ENCODE data around the gene ATG9B. TPM values are rescaled to one million over a fixed set of nuclear protein-coding genes. Genes with fewer than 3 reads are reported as not detected.
"Not testable (repeated sequence)": the region's sequence is repeated elsewhere in the genome, so short reads cannot be mapped to it uniquely, and the experiment has no call there.

ATG9B gene
- total and polyA plus RNA-seq, 9 of the 15 experiments (the other 6 are each of a cell fraction or from before 2014, with no cell fraction given): 0.29 to 8.0 (median 2.1) TPM

DNA sequence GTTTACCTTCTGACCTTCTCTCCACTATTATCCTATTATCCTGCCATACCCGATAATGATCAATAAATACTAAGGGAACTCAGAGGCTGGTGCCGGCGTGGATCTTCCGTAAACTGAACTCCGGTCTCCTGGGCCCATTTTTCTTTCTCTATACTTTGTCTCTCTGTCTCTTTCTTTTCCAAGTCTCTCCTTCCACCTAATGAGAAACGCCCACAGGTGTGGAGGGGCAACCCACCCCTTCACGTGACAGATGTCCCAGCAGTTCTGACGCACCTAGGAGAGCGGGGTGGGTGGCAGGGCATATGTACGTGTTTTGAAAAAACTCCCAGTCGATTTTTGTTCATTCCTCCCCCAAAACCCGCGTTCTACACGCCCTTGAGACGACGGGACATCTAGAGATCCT lies 3.4 kb upstream of the ATG9B start:
- peak overlapping the region; percentile 6 to 51; a peak in 3 of 4 replicates for H3K9ac ChIP-seq (ENCODE audit: insufficient read depth in 1 of 2, low read depth in 2 of 2, low read length in 2 of 2)
- in situ Hi-C loops (cut with MboI); H3K9me3 ChIP-seq (replicated peaks; ENCODE audit: control insufficient read depth, insufficient read depth, low read depth, low read length); H4K20me1 ChIP-seq (replicated peaks; ENCODE audit: control insufficient read depth, insufficient read depth, low read length); H3K27me3 ChIP-seq (ENCODE audit: control insufficient read depth in 2 of 2, insufficient read depth in 2 of 2, low read length in 2 of 2); H3K9me1 ChIP-seq (ENCODE audit: control insufficient read depth, insufficient read depth, low read length); FAIRE-seq; ATAC-seq; DNase-seq (ENCODE audit: extremely low read depth in 1 of 4, low spot score in 3 of 4): not testable (repeated sequence)
- peaks cover 24% of the 10 kb centered on the region; the same call in 2 of the 3 replicates for H3K36me3 ChIP-seq (ENCODE audit: control insufficient read depth, insufficient read depth, low read length)
- H3K79me2 ChIP-seq (ENCODE audit: control insufficient read depth, insufficient read depth, low read length): peaks cover 28% of the 10 kb centered on the region
- CTCF ChIA-PET (ENCODE audit: low intra/inter-chr PET ratio): interaction anchor here (0.6 to 2.4 kb wide), 6 partner anchors 29 to 129 kb away, joined by 3 to 33 read pairs (median 6); partner anchors contain the start of genes CDK5 and SLC4A2
- H3K4me2 ChIP-seq (ENCODE audit: insufficient read depth, low read length): peak overlapping the region; percentile 81
- POLR2A ChIA-PET: interaction anchor here (0.6 to 14.3 kb wide), 14 partner anchors 9 to 224 kb away, joined by 3 to 146 read pairs (median 4); partner anchors contain the start of genes AGAP3 and FASTK
- H3K27ac ChIP-seq (ENCODE audit: extremely low read depth, low read depth, low read length): peak overlapping the region; percentile 73
- H3K4me3 ChIP-seq: peak overlapping the region; percentile 58
- WGBS (ENCODE audit: insufficient coverage, low coverage, missing lambda C conversion rate): under 1% methylated on average over 16 of the region's 16 CpGs
- H3K4me1 ChIP-seq (replicated peaks in 1 of 2; ENCODE audit: control insufficient read depth in 2 of 2, insufficient read depth in 2 of 2, low read length in 2 of 2): peaks cover 35 to 56% of the 10 kb centered on the region in 2 experiments
- BruUV-seq (replicated peaks): TSS peak; percentile 73
- H2AFZ ChIP-seq (ENCODE audit: low read depth, low read length): peak overlapping the region; percentile 47
- intact Hi-C loops (cut with micrococcal nuclease): loop anchor here (1.0 to 2.0 kb wide), 8 partner anchors 9 to 199 kb away; partner anchors contain the start of genes ABCF2 and TMUB1
- TF ChIP-seq ZNF311 (CRISPR knock-in tag; IDR thresholded peaks at IDR 0.05) (peak; percentile 47; the same call in 1 of the 2 replicates), BRD9 (IDR thresholded peaks at IDR 0.05; ENCODE audit: low read depth, partially characterized antibody) (peak; percentile 16), ZNF445 (CRISPR knock-in tag; IDR thresholded peaks at IDR 0.05; ENCODE audit: low read depth) (0 out of 2 replicates have a peak, but pooled peaks have one; percentile 61), CXXC5 (CRISPR knock-in tag; IDR thresholded peaks at IDR 0.05) (0 out of 2 replicates have a peak, but pooled peaks have one; percentile 25), HLTF (IDR thresholded peaks at IDR 0.05) (0 out of 2 replicates have a peak, but pooled peaks have one; percentile 22), NFATC3 (IDR thresholded peaks at IDR 0.05) (0 out of 2 replicates have a peak, but pooled peaks have one; percentile 23), CSDE1 (IDR thresholded peaks at IDR 0.05) (peak in 1 of 2 experiments; percentile 75; a peak in 1 of 4 replicates)
- TF ChIP-seq, protein P1, sequence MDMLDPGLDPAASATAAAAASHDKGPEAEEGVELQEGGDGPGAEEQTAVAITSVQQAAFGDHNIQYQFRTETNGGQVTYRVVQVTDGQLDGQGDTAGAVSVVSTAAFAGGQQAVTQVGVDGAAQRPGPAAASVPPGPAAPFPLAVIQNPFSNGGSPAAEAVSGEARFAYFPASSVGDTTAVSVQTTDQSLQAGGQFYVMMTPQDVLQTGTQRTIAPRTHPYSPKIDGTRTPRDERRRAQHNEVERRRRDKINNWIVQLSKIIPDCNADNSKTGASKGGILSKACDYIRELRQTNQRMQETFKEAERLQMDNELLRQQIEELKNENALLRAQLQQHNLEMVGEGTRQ (CRISPR knock-in tag; IDR thresholded peaks at IDR 0.05): peak; percentile 81
- TF ChIP-seq, protein P2, sequence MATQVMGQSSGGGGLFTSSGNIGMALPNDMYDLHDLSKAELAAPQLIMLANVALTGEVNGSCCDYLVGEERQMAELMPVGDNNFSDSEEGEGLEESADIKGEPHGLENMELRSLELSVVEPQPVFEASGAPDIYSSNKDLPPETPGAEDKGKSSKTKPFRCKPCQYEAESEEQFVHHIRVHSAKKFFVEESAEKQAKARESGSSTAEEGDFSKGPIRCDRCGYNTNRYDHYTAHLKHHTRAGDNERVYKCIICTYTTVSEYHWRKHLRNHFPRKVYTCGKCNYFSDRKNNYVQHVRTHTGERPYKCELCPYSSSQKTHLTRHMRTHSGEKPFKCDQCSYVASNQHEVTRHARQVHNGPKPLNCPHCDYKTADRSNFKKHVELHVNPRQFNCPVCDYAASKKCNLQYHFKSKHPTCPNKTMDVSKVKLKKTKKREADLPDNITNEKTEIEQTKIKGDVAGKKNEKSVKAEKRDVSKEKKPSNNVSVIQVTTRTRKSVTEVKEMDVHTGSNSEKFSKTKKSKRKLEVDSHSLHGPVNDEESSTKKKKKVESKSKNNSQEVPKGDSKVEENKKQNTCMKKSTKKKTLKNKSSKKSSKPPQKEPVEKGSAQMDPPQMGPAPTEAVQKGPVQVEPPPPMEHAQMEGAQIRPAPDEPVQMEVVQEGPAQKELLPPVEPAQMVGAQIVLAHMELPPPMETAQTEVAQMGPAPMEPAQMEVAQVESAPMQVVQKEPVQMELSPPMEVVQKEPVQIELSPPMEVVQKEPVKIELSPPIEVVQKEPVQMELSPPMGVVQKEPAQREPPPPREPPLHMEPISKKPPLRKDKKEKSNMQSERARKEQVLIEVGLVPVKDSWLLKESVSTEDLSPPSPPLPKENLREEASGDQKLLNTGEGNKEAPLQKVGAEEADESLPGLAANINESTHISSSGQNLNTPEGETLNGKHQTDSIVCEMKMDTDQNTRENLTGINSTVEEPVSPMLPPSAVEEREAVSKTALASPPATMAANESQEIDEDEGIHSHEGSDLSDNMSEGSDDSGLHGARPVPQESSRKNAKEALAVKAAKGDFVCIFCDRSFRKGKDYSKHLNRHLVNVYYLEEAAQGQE (IDR thresholded peaks at IDR 0.05; ENCODE audit: borderline replicate concordance): peak; percentile 11; the same call in 1 of the 2 replicates
- TF ChIP-seq, protein P2 (CRISPR knock-in tag; IDR thresholded peaks at IDR 0.05; ENCODE audit: low read depth): not testable (repeated sequence)
